ENCODE measurements around the gene EID1.

- TF ChIP-seq, protein P1, sequence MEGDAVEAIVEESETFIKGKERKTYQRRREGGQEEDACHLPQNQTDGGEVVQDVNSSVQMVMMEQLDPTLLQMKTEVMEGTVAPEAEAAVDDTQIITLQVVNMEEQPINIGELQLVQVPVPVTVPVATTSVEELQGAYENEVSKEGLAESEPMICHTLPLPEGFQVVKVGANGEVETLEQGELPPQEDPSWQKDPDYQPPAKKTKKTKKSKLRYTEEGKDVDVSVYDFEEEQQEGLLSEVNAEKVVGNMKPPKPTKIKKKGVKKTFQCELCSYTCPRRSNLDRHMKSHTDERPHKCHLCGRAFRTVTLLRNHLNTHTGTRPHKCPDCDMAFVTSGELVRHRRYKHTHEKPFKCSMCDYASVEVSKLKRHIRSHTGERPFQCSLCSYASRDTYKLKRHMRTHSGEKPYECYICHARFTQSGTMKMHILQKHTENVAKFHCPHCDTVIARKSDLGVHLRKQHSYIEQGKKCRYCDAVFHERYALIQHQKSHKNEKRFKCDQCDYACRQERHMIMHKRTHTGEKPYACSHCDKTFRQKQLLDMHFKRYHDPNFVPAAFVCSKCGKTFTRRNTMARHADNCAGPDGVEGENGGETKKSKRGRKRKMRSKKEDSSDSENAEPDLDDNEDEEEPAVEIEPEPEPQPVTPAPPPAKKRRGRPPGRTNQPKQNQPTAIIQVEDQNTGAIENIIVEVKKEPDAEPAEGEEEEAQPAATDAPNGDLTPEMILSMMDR (IDR thresholded peaks at IDR 0.05; ENCODE audit: low read length) = no peak
- no peak for TF ChIP-seq EZH2 (optimal IDR thresholded peaks at IDR 0.05; ENCODE audit: low read depth, low read length)
Measured at GRCh38 chr15:48898446-48898845, 20.5 kb downstream of the EID1 start.

Measured in MM.1S (cell line).